CD14-positive monocyte (primary cell): Measurements from ENCODE around the gene CTNNBL1. TPM values are rescaled to one million over a fixed set of nuclear protein-coding genes. Genes with fewer than 3 reads are reported as not detected.

ENCODE experiments used
- DNase-seq, 3 donors: peaks; one replicate each; pipeline ENCODE4 v3.0.0-alpha.2; 2011 to 2022
- H2AFZ ChIP-seq: 2 replicates; pipeline ENCODE4 v1.6.0; 2012; ENCODE audit warnings: mild to moderate bottlenecking, low read depth, low read length, inconsistent platforms; ENCODE audit not compliant: insufficient read depth, poor library complexity, severe bottlenecking
- H3K27ac ChIP-seq, 2 donors: 1 replicate in 1 of 2; 2 replicates in 1 of 2; pipeline ENCODE4 v1.5.1; 2012 to 2013; ENCODE audit warnings: low read length in 2 of 2, control low read depth in 1 of 2, inconsistent platforms in 1 of 2, low read depth in 1 of 2, mild to moderate bottlenecking in 1 of 2
- H3K27me3 ChIP-seq, 2 donors: one replicate each; pipeline versions ENCODE4 v1.6.0 to v1.6.1; 2011 to 2013; ENCODE audit warnings: low read length in 2 of 2; ENCODE audit not compliant: control insufficient read depth in 2 of 2, insufficient read depth in 2 of 2
- H3K36me3 ChIP-seq, 2 donors: replicated peaks in 1 of 2; 1 replicate in 1 of 2; 2 replicates in 1 of 2; pipeline versions ENCODE4 v1.5.1 to v1.6.1; 2012 to 2013; ENCODE audit warnings: low read length in 2 of 2, control low read depth in 1 of 2, inconsistent platforms in 1 of 2, mild to moderate bottlenecking in 1 of 2; ENCODE audit not compliant: insufficient read depth in 2 of 2, control insufficient read depth in 1 of 2
- H3K4me1 ChIP-seq, 2 donors: 1 replicate in 1 of 2; 2 replicates in 1 of 2; pipeline versions ENCODE4 v1.5.1 to v1.6.1; 2012 to 2013; ENCODE audit warnings: low read length in 2 of 2, control low read depth in 1 of 2, inconsistent platforms in 1 of 2, mild to moderate bottlenecking in 1 of 2, moderate library complexity in 1 of 2; ENCODE audit not compliant: insufficient read depth in 2 of 2, control insufficient read depth in 1 of 2
- H3K4me2 ChIP-seq: replicated peaks from 2 replicates; pipeline ENCODE3; 2012; ENCODE audit warnings: low read length, moderate library complexity, mild to moderate bottlenecking; ENCODE audit not compliant: poor library complexity, severe bottlenecking; ENCODE audit errors: extremely low read depth
- H3K4me3 ChIP-seq, 3 experiments: fragments of 200-600 bp in 1 of 3; sonication (generic) in 1 of 3; replicated peaks in 1 of 3; 1 replicate in 2 of 3; 2 replicates in 1 of 3; pipeline ENCODE4 v1.5.1; 2011 to 2013; ENCODE audit warnings: low read length in 3 of 3, mild to moderate bottlenecking in 3 of 3, control low read depth in 2 of 3, low read depth in 2 of 3, inconsistent platforms in 1 of 3, moderate library complexity in 1 of 3
- H3K79me2 ChIP-seq: 2 replicates; pipeline ENCODE4 v1.6.0; 2012; ENCODE audit warnings: mild to moderate bottlenecking, control low read depth, inconsistent platforms, low read length, moderate library complexity; ENCODE audit not compliant: insufficient read depth
- H3K9ac ChIP-seq: 2 replicates; pipeline ENCODE4 v1.6.0; 2017; ENCODE audit warnings: low read length, mild to moderate bottlenecking; ENCODE audit not compliant: insufficient read depth, poor library complexity, severe bottlenecking
- H3K9me3 ChIP-seq, 2 donors: replicated peaks in 1 of 2; 1 replicate in 1 of 2; 2 replicates in 1 of 2; pipeline versions ENCODE4 v1.5.1 to v1.6.1; 2012 to 2013; ENCODE audit warnings: low read length in 2 of 2, control low read depth in 1 of 2; ENCODE audit not compliant: control insufficient read depth in 1 of 2, insufficient read depth in 1 of 2
- H4K20me1 ChIP-seq: 2 replicates; pipeline ENCODE4 v1.6.0; 2012; ENCODE audit warnings: mild to moderate bottlenecking, low read length, control low read depth, moderate library complexity; ENCODE audit not compliant: insufficient read depth
- H3K27ac Mint-ChIP-seq, 7 donors: one replicate each; pipeline ENCODE4 v1.8.0; 2020; ENCODE audit warnings: mild to moderate bottlenecking in 7 of 7, mixed read lengths in 7 of 7, moderate library complexity in 6 of 7, inconsistent platforms in 2 of 7
- H3K27me3 Mint-ChIP-seq, 3 donors: one replicate each; pipeline ENCODE4 v1.8.0; 2021 to 2022; ENCODE audit warnings: low read depth in 3 of 3, mild to moderate bottlenecking in 3 of 3, mixed read lengths in 3 of 3, moderate library complexity in 3 of 3, inconsistent platforms in 1 of 3
- H3K36me3 Mint-ChIP-seq, 2 donors: one replicate each; pipeline ENCODE4 v1.8.0; 2020; ENCODE audit warnings: mixed read lengths in 2 of 2, inconsistent platforms in 1 of 2, mild to moderate bottlenecking in 1 of 2
- H3K4me1 Mint-ChIP-seq: one replicate; pipeline ENCODE4 v1.8.0; 2020; ENCODE audit warnings: mild to moderate bottlenecking, mixed read lengths
- H3K4me3 Mint-ChIP-seq, 2 donors: one replicate each; pipeline ENCODE4 v1.8.0; 2020; ENCODE audit warnings: mild to moderate bottlenecking in 2 of 2, mixed read lengths in 2 of 2, moderate library complexity in 1 of 2
- H3K9me3 Mint-ChIP-seq, 7 donors: one replicate each; pipeline ENCODE4 v1.8.0; 2020 to 2022; ENCODE audit warnings: mixed read lengths in 7 of 7, mild to moderate bottlenecking in 6 of 7, moderate library complexity in 6 of 7, inconsistent platforms in 2 of 7
- WGBS: methylation state at CpG from one replicate; pipeline ENCODE4 v1.1.5; 2013; ENCODE audit warnings: missing lambda C conversion rate; ENCODE audit not compliant: insufficient coverage; 5-methylcytosine and 5-hydroxymethylcytosine counted together
- intact Hi-C, 2 donors: fragments of 100-400 bp; cut with micrococcal nuclease; formaldehyde crosslinking; loops; one replicate each; pipeline versions ENCODE4 v1.15.0 to v1.15.1; 2023
- polyA plus RNA-seq, 3 donors: library from polyadenylated mRNA; depleted of rRNA in 1 of 3; unstranded in 2 of 3; stranded (reverse) in 1 of 3; fragments of 300-500 nt in 2 of 3; fragments of >200 nt in 1 of 3; fragmentation: Illumina TruSeq in 2 of 3; gene quantifications; 1 replicate in 2 of 3; 2 replicates in 1 of 3; pipeline ENCODE4 v1.2.3, GENCODE V29; 2012 to 2021
- TF ChIP-seq, protein P1 (sequence below): fragments of 200-600 bp; IDR thresholded peaks from one replicate; pipeline ENCODE4 v1.8.0; 2022; ENCODE audit warnings: antibody characterized with exemption, mild to moderate bottlenecking

CTNNBL1 gene
- polyA plus RNA-seq, 3 donors: 35.5 to 83.2 (median 77.3) TPM

- no peaks in the 10 kb centered on the region for H3K79me2 ChIP-seq
- Mint-ChIP-seq H3K9me3 (no peaks in the 10 kb centered on the region), H3K36me3 (no peaks in the 10 kb centered on the region), H3K4me1 (no peaks in the 10 kb centered on the region), H3K4me3 (no peak overlapping the region), H3K27ac (peak overlapping the region in 1 of 7 donors; percentile 6), H3K27me3 (peaks cover 2 to 7% (median 5%) of the 10 kb centered on the region in 3 donors)
- TF ChIP-seq, protein P1, sequence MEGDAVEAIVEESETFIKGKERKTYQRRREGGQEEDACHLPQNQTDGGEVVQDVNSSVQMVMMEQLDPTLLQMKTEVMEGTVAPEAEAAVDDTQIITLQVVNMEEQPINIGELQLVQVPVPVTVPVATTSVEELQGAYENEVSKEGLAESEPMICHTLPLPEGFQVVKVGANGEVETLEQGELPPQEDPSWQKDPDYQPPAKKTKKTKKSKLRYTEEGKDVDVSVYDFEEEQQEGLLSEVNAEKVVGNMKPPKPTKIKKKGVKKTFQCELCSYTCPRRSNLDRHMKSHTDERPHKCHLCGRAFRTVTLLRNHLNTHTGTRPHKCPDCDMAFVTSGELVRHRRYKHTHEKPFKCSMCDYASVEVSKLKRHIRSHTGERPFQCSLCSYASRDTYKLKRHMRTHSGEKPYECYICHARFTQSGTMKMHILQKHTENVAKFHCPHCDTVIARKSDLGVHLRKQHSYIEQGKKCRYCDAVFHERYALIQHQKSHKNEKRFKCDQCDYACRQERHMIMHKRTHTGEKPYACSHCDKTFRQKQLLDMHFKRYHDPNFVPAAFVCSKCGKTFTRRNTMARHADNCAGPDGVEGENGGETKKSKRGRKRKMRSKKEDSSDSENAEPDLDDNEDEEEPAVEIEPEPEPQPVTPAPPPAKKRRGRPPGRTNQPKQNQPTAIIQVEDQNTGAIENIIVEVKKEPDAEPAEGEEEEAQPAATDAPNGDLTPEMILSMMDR: no peak
- no peaks in the 10 kb centered on the region for H3K36me3 ChIP-seq
- no peak overlapping the region for H3K4me2 ChIP-seq
- intact Hi-C loops: no loop called here
- H3K9me3 ChIP-seq: no peaks in the 10 kb centered on the region
- H3K27ac ChIP-seq: no peak overlapping the region
- H3K4me3 ChIP-seq: no peak overlapping the region
- H4K20me1 ChIP-seq: no peaks in the 10 kb centered on the region
- no peak overlapping the region for H2AFZ ChIP-seq
- DNase-seq: no peak
- no peak overlapping the region for H3K9ac ChIP-seq
- no peaks in the 10 kb centered on the region for H3K4me1 ChIP-seq
- H3K27me3 ChIP-seq: no peaks in the 10 kb centered on the region
- 90% methylated on average over 21 of the region's 22 CpGs for WGBS
These were observed 187.9 kb downstream of the CTNNBL1 start for GRCh38 chr20:37881601-37882343.

DNA sequence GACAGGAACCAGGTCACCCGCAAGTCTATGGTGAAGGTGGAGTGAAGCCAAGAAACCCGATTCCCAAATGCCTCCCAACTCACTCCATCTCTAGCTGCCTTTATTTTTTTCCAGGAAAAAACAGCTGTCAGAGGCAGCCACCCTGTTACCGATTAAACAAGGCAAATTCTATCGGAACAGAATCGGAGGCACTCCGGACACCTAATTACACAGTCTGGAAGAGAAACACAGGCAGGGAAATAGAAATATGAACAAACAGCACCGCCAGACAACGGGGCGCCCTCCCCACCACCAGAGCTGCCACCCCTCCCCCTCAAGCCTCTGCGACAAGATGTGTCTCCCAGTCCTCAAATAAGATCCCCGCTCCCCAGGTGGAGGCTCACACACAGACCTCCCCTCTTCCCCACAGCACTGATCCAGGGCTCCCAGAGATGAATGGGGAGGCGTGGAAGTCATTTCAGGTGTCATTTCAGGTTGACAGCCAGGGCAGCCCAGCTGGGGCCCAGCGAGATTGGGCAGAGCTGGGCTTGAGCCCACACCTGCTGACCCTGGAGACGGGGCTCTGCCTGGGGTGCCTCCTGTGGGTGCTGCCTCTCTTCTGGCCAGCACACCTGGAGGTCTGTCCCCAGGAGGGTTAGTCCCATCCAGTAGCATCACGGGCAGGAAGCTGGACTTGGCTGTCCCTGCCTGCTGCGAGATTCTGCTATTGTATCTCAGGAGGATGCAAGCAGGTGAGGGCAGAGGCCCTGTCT lies 189.3 kb downstream of the CTNNBL1 start:
- Mint-ChIP-seq H3K9me3 (no peaks in the 10 kb centered on the region), H3K4me3 (no peak overlapping the region), H3K4me1 (no peaks in the 10 kb centered on the region), H3K36me3 (no peaks in the 10 kb centered on the region), H3K27me3 (peaks cover 5 to 9% (median 7%) of the 10 kb centered on the region in 3 donors), H3K27ac (no peak overlapping the region)
- H3K9me3 ChIP-seq: no peaks in the 10 kb centered on the region
- 94% methylated on average over 10 of the region's 16 CpGs for WGBS
- intact Hi-C loops: no loop called here
- H3K27me3 ChIP-seq: no peaks in the 10 kb centered on the region
- no peaks in the 10 kb centered on the region for H3K4me1 ChIP-seq
- H3K4me3 ChIP-seq: no peak overlapping the region
- no peak overlapping the region for H3K27ac ChIP-seq
- no peak overlapping the region for H3K9ac ChIP-seq
- no peak for DNase-seq
- no peaks in the 10 kb centered on the region for H4K20me1 ChIP-seq
- TF ChIP-seq, protein P1: no peak
- no peak overlapping the region for H3K4me2 ChIP-seq
- H2AFZ ChIP-seq: no peak overlapping the region
- no peaks in the 10 kb centered on the region for H3K79me2 ChIP-seq
- H3K36me3 ChIP-seq: no peaks in the 10 kb centered on the region
